H1 (cell line): ENCODE measurements around the gene UNC79. TPM values are rescaled to one million over a fixed set of nuclear protein-coding genes. Genes with fewer than 3 reads are reported as not detected.

ENCODE experiments used
- JUN ChIP-seq: IDR thresholded peaks from 2 replicates; pipeline ENCODE4 v1.6.1; 2011; ENCODE audit warnings: low read depth, mild to moderate bottlenecking, improper control_type of control experiment, low read length
- SP1 ChIP-seq: IDR thresholded peaks from 2 replicates; pipeline ENCODE4 v1.6.1; 2011; ENCODE audit warnings: low read depth, low read length
- polyA plus RNA-seq, 7 experiments: library from polyadenylated mRNA; depleted of rRNA in 3 of 7; stranded (reverse) in 5 of 7; unstranded in 2 of 7; fragments of >200 nt in 5 of 7; fragments of 200-250 nt in 2 of 7; gene quantifications; 1 replicate in 5 of 7; 2 replicates in 1 of 7; 4 replicates in 1 of 7; pipeline versions ENCODE4 v1.2.1 to v1.2.3, GENCODE V29; 2011 to 2013; ENCODE audit warnings: missing spikeins in 2 of 7, mixed read lengths in 2 of 7
- total RNA-seq: library from RNA; stranded (reverse); fragmentation: NEBNext Ultra II Directional; extraction: Animal tissue kit (Norgen Biotek cat#: 25700); gene quantifications from 2 replicates; pipeline ENCODE4 v1.2.1, GENCODE V29; 2021

UNC79 gene
- total and polyA plus RNA-seq, 2 of the 8 experiments (the other 6 are each of a cell fraction or from before 2014, with no cell fraction given), result 1.8 to 2.3 TPM

- TF ChIP-seq SP1, result no peak
- TF ChIP-seq JUN, result no peak
Measured at GRCh38 chr14:93528884-93529558, 98.3 kb downstream of the UNC79 start (continued).
